Stimulated activated CD8-positive, alpha-beta memory T cell treated with anti-CD3 and anti-CD28 coated beads, Interleukin-2, amount 100 ng/mL, for 1 hour (primary cell): Measurements from ENCODE around the gene C1QTNF12.

Experiments used
- DNase-seq, 2 donors: peaks; one replicate each; pipeline ENCODE4 v3.0.0-alpha.2; 2020; ENCODE audit warnings: low read depth in 2 of 2

C1QTNF12 gene

DNA sequence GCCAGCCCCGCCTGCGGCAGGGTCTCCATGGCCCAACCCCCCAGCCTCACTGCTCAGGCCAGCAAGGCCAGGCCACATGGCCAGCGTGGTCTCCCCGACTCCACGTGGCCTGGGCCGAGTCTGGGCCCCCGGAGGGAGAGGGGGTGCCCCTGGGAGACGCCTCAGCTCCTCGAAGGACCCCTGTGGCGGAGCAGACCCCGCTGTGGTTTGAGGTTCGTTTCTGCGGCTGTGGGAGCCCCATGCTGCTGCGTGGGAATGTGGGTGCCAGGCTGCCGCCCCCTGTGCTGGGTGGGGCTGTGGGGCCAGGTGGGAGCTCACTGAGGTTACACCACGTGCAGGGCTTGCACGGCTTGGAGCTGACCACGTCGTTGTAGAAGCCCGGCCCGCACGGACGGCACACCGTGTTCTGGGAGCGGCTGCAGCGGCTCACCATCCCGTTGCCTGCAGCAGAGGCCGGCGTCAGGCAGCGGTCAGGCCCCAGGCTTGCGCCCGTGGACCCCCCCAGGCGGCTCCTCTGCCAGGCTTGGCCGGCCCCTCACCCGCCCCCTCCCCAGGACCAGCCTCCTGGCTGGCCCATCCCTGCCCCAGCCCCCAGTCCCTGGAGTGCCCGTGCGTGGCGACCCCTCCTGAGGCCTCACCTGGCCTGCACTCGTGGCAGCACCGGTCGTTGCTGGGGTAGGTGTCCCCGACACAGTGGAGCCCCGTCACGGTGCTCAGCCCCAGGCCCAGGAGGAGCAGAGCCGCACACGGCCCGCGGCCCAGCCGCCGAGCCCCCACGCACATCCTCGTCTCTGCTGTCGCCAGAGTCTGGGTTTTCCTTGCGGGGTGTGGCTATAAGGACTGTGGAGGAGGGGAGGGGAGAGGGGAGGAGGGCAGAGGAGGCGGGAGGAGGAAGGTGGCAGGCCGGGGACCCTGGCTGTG is 32.9 kb downstream of the C1QTNF12 start, which contains the start of gene TNFRSF4:
Gene TNFRSF4, minus strand, starts transcription at position 809 of the 921 bp plus-strand sequence. Its CDS starts 26 bp downstream, at position 783.
- DNase-seq: no peak

- DNase-seq: no peak
Measured at GRCh38 chr1:1212780-1213344, 33.7 kb downstream of the C1QTNF12 start.

DNA sequence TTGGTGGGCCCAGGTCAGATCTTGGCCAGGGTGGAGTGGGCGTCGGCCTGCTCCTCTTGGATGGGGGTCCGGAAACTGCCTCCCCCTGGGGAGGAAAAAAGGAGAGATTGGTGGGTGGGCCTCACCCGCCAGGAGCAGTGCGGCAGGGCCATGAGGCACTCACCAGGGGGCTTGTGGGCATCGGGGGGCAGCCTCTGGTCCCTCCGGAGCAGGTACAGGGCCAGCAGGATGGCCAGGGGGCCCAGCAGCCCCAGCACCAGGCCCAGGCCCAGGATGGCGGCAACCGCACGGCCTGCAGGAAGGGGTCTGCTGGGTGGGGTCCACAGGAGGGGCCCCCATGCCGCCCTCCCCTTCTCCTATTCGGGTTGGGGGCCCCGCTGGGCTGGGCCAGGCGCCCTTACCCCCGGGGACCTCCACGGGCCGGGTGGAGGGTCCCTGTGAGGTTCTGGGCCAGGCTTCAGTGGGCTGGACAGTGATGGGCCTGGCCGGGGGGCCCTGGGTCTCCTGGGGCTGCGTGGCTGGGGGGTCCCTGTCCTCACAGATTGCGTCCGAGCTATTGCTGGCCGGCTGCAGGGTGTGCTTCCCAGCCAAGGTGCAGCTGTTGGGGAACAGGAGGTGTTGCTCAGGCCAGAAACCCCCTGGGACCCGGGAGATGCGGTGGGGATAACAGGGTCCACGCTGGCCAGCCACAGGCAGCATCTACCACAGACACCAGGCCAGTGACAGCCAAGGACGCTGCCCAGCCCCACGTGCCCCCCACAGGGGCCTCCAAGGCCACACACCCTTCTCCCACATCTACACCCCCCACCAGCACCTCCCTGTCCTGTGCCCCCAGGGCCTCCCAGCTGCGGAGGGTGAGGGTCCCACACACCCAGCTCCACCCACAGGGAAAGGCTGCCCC is 34.7 kb downstream of the C1QTNF12 start:
- DNase-seq: no peak

- no peak for DNase-seq
Measured at GRCh38 chr1:1210726-1211540, 35.6 kb downstream of the C1QTNF12 start.

DNA sequence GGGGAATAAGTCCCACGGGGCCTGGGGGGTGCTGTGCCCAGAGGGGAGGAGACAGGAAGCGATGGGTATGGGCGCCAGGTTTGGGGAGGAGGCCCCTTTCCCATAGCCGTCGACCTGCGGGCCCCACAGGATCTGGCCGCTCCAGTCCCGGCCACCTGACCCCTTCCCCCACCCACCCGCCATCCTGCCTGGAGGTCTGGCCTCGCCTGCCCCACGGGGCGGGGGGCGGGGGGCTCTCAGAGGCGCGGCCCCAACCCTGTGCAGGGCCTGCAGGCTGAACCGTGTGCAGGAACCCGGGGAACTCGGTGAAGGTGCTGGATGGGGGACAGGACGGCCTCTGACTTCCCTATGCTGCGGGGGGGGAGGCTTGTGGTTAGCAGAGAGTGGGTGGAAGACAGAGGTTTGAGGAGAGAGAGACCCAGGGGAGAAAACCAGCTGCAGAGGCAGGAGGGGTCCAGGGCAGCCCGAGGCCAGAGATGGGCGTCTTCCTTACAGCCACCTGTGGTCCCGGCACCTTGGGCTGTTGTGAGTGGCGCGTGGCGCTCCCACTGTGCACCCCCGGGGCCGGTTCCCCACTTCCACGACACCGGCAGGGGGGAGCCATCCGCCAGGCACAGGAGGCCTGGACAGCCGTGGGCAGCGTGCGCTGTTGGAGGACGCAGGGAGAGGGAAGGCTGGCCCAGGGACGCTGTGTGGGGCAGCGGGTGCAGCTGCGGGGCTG is 37.6 kb downstream of the C1QTNF12 start:
- no peak for DNase-seq

DNA sequence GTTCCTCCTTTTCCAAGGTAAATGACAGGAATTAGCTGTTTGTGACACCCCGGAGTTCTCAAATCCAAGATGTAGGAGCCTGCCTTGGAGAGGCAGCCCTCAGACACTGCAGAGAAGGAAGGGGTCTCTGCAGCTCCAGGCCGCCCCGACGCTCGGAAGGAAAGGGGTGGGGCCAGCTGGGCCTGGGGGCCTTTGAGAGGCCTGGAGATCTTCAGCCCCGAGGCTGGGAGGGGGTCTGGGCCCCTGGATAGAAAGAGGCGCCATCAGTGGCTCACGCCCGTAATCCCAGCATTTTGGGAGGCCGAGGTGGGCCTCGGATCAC is 39.0 kb downstream of the C1QTNF12 start:
- DNase-seq: no peak

- DNase-seq: no peak
Measured at GRCh38 chr1:1206966-1207531, 39.5 kb downstream of the C1QTNF12 start.

GRCh38 chr1:1206376-1206965 is 40.1 kb downstream of the C1QTNF12 start, which contains the start of gene TNFRSF18:
TNFRSF18 (minus strand) TSS chr1:1206592; CDS start chr1:1206571, 21 bp downstream.
- no peak for DNase-seq

DNA sequence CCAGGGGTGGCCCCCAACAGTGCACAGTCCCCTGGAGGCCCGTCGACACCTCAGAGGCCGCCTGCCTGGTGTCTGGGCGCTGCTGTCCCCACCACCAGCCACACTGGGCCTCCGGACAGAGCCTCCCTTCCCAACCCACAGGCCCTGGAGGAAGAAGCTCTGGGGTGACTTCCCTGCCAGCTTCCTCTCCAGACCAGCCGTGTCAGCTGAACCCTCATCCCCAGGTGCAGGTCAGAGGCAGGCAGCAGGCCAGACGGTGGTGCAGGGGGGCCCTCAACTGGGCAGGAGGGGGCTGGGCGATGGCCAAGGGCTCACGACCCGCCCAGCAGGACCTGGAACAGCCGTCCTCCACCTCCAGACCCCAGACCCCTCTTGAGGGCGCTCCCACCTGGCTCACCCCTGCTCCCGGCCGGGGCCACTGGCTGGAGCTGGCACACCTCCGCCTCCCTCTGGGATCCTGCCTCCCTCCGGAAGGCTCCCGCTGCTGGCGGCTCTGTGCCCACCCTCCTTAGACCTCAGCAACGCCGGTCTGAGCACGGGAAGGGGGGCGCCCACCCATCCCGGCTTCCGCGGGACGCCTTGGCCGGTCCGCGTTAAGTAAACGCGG is 40.6 kb downstream of the C1QTNF12 start:
- DNase-seq: no peak

GRCh38 chr1:1204998-1205768 is 41.3 kb downstream of the C1QTNF12 start:
- no peak for DNase-seq

DNA sequence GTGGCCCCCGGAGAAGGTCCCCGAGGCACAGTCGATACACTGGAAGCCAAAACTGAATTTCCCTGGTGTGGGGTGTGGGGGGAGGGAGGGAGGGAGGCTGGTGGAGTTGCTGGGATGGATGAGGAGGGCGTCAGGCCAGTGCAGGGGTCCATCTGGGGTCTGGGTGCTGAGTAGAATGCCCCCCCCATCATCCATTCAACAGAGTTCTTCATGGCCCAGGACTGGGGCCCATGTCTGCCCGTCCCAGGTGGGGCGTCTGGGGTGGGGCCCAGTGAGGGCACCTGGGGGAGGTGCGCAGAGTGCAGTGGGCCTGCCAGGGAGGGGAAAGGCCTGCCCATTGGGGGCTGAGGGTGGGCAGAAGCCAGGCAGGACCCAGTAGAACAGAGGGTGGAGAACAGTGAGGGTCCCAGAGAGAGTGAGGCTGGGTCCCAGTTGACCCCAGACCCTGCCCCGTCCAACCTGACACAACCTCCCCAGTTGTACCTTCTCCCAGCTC is 42.0 kb downstream of the C1QTNF12 start:
- no peak for DNase-seq

- DNase-seq: no peak
Measured at GRCh38 chr1:1203561-1204424, 42.7 kb downstream of the C1QTNF12 start.

DNA sequence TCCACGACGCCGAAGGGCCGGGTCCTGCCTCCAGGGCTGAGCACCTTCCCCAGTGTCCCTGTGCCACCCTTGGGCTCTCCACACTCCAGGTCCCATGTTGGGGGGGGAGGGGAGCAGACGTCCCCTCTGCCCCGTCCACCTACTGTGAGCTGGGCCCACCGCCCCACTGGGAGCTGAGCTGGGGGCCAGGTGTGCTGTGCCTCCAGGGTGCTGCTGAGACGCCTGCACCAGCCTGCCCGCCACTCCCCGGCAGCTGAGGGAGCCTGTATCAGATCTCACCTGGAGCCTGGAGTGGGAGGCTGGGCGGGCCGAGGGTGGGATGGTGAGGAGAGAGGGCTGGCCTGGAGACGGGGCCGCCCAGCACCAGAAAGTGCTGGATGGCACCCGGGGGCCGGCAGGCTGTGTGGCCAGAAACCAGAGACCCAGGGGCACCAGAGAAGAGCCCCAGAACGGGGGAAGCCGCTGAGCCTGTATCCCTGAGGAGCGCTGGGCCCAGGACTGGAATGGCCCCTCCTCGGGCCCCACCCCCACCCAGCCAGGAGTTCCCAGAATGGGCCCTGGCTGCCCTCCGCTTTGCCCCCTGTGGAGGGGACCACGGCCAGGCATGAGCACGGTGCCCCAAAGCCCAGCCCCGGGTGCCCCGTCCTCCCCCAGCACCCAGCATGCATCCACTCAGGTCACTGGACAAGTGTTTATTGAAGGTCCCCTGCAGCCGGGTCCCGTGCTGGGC is 43.5 kb downstream of the C1QTNF12 start:
- DNase-seq: no peak

- DNase-seq: peak; percentile 72 to 82
Measured at GRCh38 chr1:1200876-1201810, 45.4 kb downstream of the C1QTNF12 start.
